Mucosa of descending colon (tissue), 3 donors: ENCODE data around the gene SPCS1. TPM values are rescaled to one million over a fixed set of nuclear protein-coding genes. Genes with fewer than 3 reads are reported as not detected.

Experiments used
- ATAC-seq: fragments of 200-7000 bp; cut with Tn5 transposase; one replicate; pipeline ENCODE4 v1.9.1; 2020; ENCODE audit warnings: mild to moderate bottlenecking, moderate library complexity
- DNase-seq, 3 donors: peaks; one replicate each; pipeline ENCODE4 v3.0.0-alpha.2; 2020
- H3K36me3 ChIP-seq: fragments of 200-600 bp; one replicate; pipeline ENCODE4 v1.8.0; 2021; ENCODE audit warnings: low read depth, mild to moderate bottlenecking
- H3K4me1 ChIP-seq: fragments of 200-600 bp; one replicate; pipeline ENCODE4 v1.8.0; 2021; ENCODE audit warnings: low read depth, mild to moderate bottlenecking
- H3K4me3 ChIP-seq: fragments of 200-600 bp; one replicate; pipeline ENCODE4 v1.8.0; 2021; ENCODE audit warnings: mild to moderate bottlenecking
- H3K9me3 ChIP-seq: fragments of 200-600 bp; one replicate; pipeline ENCODE4 v1.8.0; 2021; ENCODE audit warnings: mild to moderate bottlenecking
- intact Hi-C, 2 donors: fragments of 100-400 bp; cut with DNase I in 1 of 2; cut with micrococcal nuclease in 1 of 2; formaldehyde crosslinking; loops; one replicate each; pipeline versions ENCODE4 v1.11.0 to v1.11.1; 2022; cut with DNase I, micrococcal nuclease
- total RNA-seq, 3 donors: library from RNA; stranded (reverse); fragmentation: NEBNext Ultra II Directional in 2 of 3; extraction: Animal tissue kit (Norgen Biotek cat#: 25700) in 2 of 3; gene quantifications; one replicate each; pipeline versions ENCODE4 v1.2.1 to v1.2.4, GENCODE V29; 2021 to 2023
- TF ChIP-seq, protein P1 (sequence below): fragments of 200-600 bp; IDR thresholded peaks from one replicate; pipeline ENCODE4 v1.8.0; 2022; ENCODE audit warnings: antibody characterized with exemption, mild to moderate bottlenecking
- donor health status: DM: no; HTN: no; CAD: no; lungs with moderate emphysema.
- donor health status: DM: no; HTN: no; CAD: no.
- donor health status: DM: no; HTN: yes; CAD: no.

The SPCS1 gene
- total RNA-seq, 3 donors from 2014 or later, result 61.0 to 105 (median 80.4) TPM

- DNase-seq, result no peak
- no peak overlapping the region for H3K4me3 ChIP-seq
Measured at GRCh38 chr3:52707585-52707984, 1.7 kb downstream of the SPCS1 start.

DNA sequence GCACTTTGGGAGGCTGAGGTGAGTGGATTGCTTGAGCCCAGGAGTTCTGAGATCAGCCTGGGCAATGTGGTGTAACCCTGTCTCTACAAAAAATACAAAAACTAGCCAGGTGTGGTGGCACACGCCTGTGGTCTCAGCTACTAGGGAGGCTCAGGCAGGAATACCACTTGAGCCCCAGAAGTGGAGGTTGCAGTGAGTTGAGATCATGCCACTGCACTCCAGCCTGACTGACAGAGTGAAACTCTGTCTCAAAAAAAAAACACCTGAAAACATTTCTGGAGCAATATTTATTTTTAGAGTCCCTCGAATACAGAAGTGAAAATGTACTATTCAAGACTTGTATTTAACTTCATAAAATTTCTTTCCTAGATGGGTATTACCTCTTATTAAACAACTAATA is 4.6 kb downstream of the SPCS1 start:
- DNase-seq, result no peak
- H3K4me3 ChIP-seq, result no peak overlapping the region
- TF ChIP-seq, protein P1, sequence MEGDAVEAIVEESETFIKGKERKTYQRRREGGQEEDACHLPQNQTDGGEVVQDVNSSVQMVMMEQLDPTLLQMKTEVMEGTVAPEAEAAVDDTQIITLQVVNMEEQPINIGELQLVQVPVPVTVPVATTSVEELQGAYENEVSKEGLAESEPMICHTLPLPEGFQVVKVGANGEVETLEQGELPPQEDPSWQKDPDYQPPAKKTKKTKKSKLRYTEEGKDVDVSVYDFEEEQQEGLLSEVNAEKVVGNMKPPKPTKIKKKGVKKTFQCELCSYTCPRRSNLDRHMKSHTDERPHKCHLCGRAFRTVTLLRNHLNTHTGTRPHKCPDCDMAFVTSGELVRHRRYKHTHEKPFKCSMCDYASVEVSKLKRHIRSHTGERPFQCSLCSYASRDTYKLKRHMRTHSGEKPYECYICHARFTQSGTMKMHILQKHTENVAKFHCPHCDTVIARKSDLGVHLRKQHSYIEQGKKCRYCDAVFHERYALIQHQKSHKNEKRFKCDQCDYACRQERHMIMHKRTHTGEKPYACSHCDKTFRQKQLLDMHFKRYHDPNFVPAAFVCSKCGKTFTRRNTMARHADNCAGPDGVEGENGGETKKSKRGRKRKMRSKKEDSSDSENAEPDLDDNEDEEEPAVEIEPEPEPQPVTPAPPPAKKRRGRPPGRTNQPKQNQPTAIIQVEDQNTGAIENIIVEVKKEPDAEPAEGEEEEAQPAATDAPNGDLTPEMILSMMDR, result no peak
- no peaks in the 10 kb centered on the region for H3K36me3 ChIP-seq
- intact Hi-C loops, result no loop called here
- no peak for ATAC-seq
- peaks cover 13% of the 10 kb centered on the region for H3K4me1 ChIP-seq
- H3K9me3 ChIP-seq, result no peaks in the 10 kb centered on the region

More at GRCh38 chr3:52707585-52707984, 1.7 kb downstream of the SPCS1 start:
- Histone ChIP-seq H3K9me3 (no peaks in the 10 kb centered on the region), H3K36me3 (no peaks in the 10 kb centered on the region), H3K4me1 (peaks cover 25% of the 10 kb centered on the region)
- TF ChIP-seq, protein P1, result no peak
- no peak for ATAC-seq
- intact Hi-C loops, result no loop called here

GRCh38 chr3:52712291-52713212 is 6.6 kb downstream of the SPCS1 start:
- Histone ChIP-seq H3K36me3 (no peaks in the 10 kb centered on the region), H3K4me1 (peaks cover 5% of the 10 kb centered on the region), H3K9me3 (no peaks in the 10 kb centered on the region), H3K4me3 (no peak overlapping the region)
- DNase-seq (peak in 1 of 3 donors; percentile 21), ATAC-seq (peak; percentile 41)
- intact Hi-C loops, result no loop called here
- TF ChIP-seq, protein P1, result no peak

DNA sequence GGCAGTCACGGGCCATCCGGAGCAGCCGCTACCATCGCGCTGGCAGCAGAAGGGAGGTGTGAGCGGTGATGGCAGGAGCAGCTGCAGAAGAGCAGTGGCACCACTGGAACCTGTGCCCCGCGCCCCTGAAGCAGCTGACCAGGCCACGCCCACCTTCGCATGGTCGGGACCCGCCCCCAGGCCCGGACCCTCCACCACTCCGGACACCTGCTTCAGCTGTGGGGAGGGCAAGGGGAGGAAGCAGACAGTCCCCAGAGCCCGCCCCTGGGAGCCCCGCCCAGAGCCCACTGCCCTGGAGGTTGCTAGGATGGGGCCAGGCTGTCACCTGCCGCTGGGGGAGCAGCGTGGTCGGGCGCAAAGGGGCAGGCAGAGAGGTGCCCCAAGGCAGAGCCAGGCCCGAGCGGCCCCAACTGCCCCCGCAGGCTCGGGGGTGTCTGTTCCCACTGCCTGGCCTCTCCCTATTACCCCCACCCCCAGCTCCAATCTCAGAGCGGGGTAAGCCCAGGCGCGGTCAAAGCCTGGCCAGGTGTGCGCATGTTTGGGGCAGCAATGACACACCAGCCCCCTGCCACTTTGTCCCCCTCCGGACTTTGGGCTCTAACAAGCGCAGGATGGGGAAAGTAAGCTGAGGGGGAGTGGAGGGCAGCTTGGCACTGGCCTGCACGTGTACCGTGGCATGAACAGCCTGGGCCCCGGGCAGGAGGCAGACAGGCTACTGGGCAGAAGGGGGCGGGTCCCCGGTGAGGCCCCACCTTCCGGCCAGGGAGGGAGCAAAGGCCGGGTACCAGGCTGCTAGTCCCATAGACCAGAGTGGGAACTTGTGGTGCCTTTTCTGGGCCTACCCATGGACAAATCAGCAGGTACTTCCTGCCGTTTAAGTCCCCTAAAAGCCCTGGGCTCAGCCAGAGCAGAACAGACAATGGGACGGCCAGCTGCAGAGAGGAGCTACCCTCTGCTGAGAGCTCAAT is 8.7 kb downstream of the SPCS1 start:
- H3K9me3 ChIP-seq, result no peaks in the 10 kb centered on the region
- intact Hi-C loops, result no loop called here
- ATAC-seq (peak; percentile 97), DNase-seq (peak; percentile 69 to 81 (median 72))
- H3K36me3 ChIP-seq, result no peaks in the 10 kb centered on the region
- no peak overlapping the region for H3K4me3 ChIP-seq
- TF ChIP-seq, protein P1, result no peak
- H3K4me1 ChIP-seq, result peaks cover 5% of the 10 kb centered on the region

DNA sequence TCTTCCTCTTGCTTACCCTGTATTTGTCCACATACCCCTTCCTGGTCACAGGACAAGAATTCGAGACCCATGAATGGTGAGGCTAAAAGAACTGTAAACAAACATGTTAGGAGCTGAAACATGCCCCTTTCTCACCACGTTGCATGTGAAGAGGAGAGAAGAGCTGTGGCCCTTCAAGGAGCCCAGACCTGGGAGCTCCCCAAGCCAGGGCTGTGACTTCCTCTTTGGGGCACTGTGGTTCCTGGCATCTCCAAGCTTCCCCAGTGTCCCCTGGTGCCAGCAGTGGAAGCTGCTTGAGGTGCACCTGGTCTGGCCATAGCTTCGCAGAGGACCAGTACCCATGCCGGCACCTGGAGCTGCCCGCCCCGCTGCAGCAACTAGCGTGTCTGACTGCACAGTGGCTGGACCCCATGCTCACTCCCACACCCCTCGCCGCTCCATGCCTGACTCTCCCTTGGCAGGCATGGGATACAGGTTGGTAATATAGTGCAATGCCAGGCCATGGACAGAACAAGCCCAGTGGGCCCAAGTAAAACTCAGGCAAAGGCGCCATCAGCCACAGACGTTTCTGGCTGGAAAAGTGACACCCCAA is 9.9 kb downstream of the SPCS1 start:
- no peak for ATAC-seq
- TF ChIP-seq, protein P1, result no peak
- intact Hi-C loops, result no loop called here
- H3K4me3 ChIP-seq, result no peak overlapping the region
- peaks cover 5% of the 10 kb centered on the region for H3K4me1 ChIP-seq
- no peak for DNase-seq
- no peaks in the 10 kb centered on the region for H3K9me3 ChIP-seq
- no peaks in the 10 kb centered on the region for H3K36me3 ChIP-seq
